Germinal center (tissue), 1 donor: ENCODE results near the gene PHACTR3.

Experiments used
- DNase-seq: peaks from one replicate; pipeline ENCODE4 v3.0.0; 2012; ENCODE audit warnings: mixed read lengths, low spot score

Gene PHACTR3

GRCh38 chr20:59752704-59753460, 148.5 kb downstream of the PHACTR3 start:
- no peak for DNase-seq

- no peak for DNase-seq
Measured at GRCh38 chr20:59753836-59754235, 149.5 kb downstream of the PHACTR3 start.

DNA sequence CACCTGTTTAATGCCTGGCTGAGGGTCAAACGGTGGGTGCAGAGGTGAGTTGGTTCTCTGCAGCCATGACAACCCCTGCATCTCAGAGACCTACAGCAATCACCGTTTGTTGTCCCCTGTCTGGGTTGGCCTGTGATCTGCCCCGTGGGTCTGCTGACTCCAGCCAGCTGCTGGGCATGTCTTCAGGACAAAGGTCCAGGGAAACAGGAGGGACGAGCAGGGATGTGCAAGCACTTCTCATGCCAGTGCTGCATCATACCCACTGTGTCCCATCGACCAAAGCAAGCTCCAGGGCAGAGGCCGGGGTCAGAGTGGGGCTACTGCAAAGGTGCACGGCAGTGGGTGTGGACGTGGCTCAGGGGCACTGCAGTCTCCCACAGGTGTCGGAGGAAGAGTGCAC, 150.2 kb downstream of the PHACTR3 start:
- DNase-seq, result no peak

DNA sequence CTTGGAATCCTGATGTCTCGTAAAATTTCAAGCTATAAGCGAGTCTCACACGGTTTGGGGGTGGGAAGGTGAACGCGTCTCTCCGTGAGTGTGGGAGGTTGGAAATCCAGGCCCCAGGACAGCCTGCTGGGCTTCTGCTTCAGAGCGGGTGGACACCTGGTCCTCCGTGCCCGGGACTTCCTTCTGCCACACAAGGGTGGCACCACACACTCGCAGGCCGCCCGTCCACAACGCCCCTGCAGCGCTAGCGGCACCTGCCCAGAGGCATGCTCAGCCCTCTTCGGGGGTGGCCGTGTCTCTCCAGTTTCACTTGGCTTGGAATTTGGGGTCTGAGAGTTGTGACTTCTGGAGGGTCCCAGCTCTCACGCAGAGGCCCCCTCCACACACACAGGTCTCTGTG, 151.9 kb downstream of the PHACTR3 start:
- no peak for DNase-seq

- no peak for DNase-seq
Measured at GRCh38 chr20:59764037-59764436, 159.7 kb downstream of the PHACTR3 start.

DNA sequence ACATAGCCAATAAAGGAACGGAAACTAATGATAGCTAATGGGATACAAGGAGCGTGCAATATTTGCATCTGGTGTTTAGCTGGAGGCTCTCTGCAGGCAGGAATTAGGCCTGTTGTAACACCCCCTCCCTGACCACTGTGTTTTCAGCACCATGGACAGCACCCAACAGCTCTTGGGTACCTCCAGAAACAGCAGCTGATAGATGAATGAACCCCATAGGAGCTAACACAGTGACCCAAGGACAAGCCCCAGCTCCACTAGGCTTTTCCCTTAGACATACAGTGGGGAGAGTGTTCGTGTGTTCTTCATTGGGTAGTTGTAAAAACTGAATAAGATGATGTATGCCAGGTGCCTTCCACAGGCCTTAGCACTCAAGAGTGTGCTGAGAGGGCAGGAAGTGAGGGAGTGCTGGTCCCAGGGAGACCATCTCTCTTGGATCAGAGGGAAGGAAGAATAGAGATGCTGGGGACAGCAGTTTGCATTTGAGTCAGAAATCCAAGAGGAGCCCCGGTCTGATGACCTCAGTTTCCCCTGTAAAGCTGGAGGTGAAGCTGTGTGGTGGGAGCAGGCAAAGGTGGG, 161.3 kb downstream of the PHACTR3 start:
- DNase-seq, result no peak

- DNase-seq, result no peak
Measured at GRCh38 chr20:59767656-59768055, 163.3 kb downstream of the PHACTR3 start.

GRCh38 chr20:59770270-59770669, 165.9 kb downstream of the PHACTR3 start:
- DNase-seq, result no peak

- no peak for DNase-seq
Measured at GRCh38 chr20:59770851-59771250, 166.5 kb downstream of the PHACTR3 start.

DNA sequence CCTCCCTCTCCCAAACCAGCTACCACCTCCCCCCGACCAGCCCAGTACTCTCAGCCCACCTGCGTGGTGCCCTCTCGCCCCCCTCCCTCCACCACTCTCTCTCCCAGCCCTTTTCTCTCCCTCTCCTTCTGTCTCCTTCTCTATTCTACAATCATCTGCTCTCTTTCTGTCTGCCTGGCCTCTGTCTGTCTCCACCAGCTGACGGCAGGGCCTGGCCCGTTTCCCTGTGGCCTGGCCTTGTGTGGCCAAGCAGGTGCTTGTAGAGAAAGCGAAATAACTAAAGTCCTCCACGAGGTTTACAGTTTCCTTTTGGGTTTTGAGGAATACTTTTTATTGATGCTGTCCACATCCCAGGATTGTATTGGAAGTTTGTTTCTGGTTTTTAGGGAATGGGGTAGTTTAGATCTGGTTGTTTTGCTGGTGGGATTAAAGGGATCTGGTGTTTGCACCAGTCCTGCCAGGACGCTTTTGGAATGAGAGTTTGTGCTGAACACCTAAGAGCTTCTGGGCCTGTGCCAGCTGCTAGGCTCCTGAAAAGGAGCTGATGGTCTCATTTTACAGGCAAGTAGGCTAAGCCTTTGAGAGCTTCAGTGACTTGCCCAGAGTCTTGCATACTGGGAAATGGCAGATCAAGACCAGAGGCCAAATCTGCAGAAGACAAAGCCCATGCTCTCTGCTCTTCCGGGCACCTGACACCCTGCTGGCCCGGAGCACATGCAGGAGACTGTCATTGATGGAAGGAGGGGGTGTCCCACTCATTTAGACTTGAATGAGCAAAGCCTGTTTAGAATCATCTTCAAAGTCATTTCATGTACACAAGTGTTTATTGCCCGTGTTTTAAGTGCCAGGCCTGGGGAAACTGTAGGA, 167.4 kb downstream of the PHACTR3 start:
- no peak for DNase-seq

DNA sequence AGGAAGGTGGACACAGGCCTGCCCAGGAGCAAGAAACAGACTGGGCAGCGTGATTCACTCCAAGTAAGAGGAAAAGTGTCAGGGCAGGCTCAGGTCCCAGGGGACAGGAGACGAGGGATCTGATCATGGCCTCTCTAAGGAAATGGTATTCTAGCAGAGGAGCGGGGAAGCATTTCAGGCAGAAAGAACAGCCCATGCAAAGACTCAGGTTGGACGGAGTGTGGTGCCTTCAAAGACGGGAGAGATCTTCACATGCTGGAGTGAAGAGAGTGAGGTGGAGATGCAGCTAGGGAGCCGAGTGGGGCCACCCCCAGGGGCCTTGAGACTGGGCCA, 168.0 kb downstream of the PHACTR3 start:
- DNase-seq, result no peak

DNA sequence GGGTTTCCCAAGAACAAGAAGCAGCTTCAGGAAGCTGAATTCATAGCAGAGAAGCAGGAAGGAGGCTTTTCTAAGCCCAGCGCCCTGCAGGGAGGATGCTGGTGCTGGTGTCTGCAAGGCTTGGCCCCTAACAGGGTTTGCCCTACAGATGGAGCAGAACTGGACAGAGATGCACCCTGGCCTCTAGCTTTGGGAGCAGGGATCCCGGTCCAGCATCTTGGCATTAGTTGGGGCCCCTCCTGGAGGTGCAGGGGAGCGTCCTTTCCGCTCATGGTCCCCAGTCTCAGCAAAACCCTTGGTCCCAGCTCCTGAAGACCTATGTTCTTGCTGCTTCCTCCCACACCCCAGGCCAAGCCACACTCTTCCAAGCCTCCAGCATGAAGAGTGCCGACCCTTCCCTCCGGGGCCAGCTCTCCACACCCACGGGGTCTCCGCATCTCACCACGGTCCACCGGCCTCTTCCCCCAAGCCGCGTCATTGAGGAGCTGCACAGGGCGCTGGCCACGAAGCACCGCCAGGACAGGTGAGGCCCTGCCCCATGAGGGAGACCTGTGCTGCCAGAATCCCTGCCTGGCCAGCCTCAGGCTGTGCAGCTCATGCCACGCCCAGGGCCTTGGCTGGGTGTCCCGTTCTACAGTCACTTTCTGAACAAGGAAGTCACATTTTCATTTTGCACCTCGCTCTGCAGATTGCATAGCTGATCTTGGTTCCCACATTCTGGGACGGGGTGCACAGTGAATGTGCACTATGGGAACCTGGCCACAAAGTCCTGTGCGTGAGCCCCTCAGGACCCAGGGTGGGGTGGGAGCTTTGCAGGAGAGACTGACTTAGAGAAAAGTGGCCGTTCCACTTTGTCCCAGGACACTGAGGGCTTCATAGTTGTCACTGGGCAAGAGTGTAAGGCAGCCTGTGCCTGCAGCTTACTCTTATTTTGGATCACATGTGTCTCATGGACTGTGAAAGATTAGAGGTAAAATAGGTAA, 168.9 kb downstream of the PHACTR3 start:
- no peak for DNase-seq

DNA sequence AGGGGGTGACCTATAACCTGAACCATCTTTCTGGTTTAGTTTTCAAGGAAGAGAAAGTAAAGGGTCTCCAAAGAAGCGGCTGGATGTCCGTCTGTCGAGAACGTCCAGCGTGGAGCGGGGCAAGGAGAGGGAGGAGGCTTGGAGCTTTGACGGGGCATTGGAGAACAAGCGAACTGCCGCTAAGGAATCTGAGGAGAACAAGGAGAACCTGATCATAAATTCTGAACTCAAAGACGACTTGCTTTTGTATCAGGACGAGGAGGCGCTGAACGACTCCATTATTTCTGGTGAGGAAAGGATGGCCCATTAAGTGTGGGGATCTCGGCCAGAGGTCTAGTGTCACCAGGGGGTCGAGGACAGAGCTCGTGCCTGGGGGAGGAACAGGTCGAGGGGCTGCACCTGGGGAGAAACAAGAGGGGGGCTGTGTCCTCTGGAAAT, 169.9 kb downstream of the PHACTR3 start:
- DNase-seq, result no peak

DNA sequence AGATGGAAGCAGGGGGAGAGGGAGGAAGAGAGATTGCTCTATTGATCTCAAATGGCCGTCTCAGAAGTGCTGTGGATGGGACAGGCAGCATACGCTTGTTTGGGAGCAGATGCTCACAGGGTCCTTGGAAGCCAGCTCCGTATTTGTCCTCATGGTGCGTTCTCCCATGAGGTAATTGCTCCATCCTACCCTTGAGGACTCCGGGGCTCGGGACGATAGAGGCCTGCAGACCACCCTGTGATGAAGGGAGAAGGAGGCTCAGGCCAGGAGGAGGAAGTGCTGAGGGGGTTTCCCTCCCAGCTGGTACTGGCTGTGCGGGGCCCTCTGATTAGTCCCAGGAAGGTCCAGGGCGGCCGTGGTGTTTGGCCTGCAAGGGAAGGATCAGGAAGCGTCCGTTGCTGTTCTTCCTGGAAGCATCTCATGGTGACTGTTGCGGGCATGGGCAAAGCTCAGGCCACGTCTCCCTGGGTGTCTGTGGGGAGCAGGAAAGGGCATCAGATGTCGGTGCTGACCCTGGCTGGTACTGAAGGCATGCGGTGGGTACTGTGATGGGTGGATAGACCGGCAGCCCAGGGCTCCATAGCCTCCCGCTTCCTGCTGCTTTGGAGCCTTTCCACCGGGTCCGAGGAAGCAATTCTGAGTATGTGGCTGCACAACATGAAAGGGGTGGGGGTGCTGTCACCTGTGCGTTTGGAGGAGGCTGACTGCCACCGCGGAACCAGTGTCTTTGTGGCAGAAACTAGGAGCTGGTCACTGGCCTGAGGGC, 170.8 kb downstream of the PHACTR3 start:
- DNase-seq, result no peak

- DNase-seq, result no peak
Measured at GRCh38 chr20:59775687-59776055, 171.3 kb downstream of the PHACTR3 start.

- DNase-seq, result no peak
Measured at GRCh38 chr20:59776059-59776603, 171.8 kb downstream of the PHACTR3 start.

DNA sequence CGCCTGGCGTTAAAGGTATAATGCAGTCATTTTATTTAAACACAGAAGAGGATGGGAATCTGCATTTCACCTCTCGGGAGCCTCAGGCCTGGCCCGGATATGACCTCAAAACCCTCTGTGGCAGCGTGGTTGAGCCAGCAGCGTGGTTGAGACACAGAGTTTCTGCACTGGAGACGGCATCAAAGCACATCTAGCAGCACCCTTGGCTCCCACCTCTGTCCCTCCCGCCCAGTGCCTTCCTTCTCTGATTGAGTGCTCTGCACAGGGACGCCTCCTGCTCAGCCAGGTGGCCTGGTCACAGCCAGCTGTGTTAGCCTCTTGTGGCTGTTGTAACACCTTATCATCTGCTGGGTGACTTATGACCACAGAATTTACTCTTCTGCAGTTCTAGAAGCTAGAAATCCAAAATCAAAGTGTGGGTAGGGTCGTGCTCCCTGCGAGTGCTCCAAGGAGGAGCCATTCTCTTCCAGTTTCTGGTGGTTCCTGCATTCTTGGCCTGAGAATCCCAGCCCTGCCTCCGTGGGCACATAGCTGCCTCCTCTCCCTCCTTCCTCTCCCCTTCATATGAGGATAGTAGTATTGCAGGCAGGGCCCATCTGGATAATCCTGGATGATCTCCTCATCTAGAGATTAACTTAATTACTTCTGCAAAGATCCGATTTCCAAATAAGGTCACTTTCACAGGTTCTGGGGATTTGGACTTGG, 172.4 kb downstream of the PHACTR3 start:
- DNase-seq, result no peak

GRCh38 chr20:59777331-59777725, 173.0 kb downstream of the PHACTR3 start:
- DNase-seq, result no peak

DNA sequence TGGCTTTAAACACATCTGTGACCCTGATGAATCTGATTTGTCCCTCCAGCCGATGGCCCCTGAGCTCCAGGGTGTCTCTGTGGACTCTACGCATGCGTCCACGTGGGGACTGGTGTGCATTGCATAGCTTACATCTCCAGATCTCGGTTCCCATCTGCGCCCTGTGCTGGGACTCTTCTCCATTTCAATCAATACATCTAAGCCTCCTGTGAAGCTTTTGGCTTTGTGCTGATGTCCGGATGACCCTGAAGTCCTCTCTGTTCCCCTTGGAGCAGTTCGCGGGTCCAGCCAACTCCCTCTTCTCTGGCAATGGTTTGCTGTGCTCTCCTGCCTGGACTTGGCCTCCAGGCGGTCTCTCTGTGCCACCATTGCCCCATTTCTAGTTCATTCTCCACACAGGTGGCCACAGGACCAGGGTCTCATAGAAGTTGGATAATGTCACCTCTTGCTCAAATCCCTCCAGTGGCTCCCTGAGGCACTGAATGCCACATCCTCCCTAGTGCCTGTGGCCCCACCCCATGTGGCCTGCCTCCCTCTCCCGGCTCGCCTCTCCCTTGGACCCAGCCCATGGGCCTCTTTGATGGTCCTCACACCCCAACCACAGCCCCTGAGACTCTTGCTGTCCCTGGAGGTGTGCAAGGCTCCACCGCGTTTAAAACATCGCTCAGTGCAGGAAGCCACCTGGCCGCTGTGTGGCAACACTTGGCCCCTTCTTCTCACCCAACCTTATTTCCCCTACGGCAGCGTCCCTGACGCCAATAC, 173.7 kb downstream of the PHACTR3 start:
- no peak for DNase-seq
